Liver (tissue), 9 donors: ENCODE measurements around the gene CDK19. TPM values are rescaled to one million over a fixed set of nuclear protein-coding genes. Genes with fewer than 3 reads are reported as not detected.

Source experiments
- DNase-seq: peaks from one replicate; pipeline ENCODE4 v3.0.0-alpha.2; 2017; ENCODE audit warnings: low spot score
- H3K27ac ChIP-seq, 2 donors: one replicate each; pipeline ENCODE4 v1.7.0; 2013; ENCODE audit warnings: inconsistent platforms in 2 of 2, low read length in 2 of 2, control low read depth in 1 of 2, low read depth in 1 of 2, mild to moderate bottlenecking in 1 of 2
- H3K27me3 ChIP-seq, 4 donors: one replicate each; pipeline versions ENCODE4 v1.6.1 to v1.7.0; 2013; ENCODE audit warnings: low read length in 3 of 4, inconsistent platforms in 1 of 4, mild to moderate bottlenecking in 1 of 4, moderate library complexity in 1 of 4; ENCODE audit not compliant: control insufficient read depth in 4 of 4, insufficient read depth in 4 of 4
- H3K36me3 ChIP-seq, 4 donors: one replicate each; pipeline versions ENCODE4 v1.6.1 to v1.7.0; 2013; ENCODE audit warnings: low read length in 3 of 4, mild to moderate bottlenecking in 3 of 4, low read depth in 1 of 4, moderate library complexity in 1 of 4; ENCODE audit not compliant: control insufficient read depth in 4 of 4, insufficient read depth in 3 of 4
- H3K4me1 ChIP-seq, 4 donors: one replicate each; pipeline versions ENCODE4 v1.6.1 to v1.7.0; 2013; ENCODE audit warnings: low read length in 3 of 4, mild to moderate bottlenecking in 3 of 4, moderate library complexity in 1 of 4; ENCODE audit not compliant: control insufficient read depth in 4 of 4, insufficient read depth in 4 of 4
- H3K4me3 ChIP-seq, 3 donors: one replicate each; pipeline versions ENCODE4 v1.6.1 to v1.7.0; 2013; ENCODE audit warnings: low read length in 3 of 3, control low read depth in 1 of 3, low read depth in 1 of 3, mild to moderate bottlenecking in 1 of 3
- H3K9ac ChIP-seq, 2 donors: one replicate each; pipeline ENCODE4 v1.7.0; 2013; ENCODE audit warnings: low read length in 2 of 2, mild to moderate bottlenecking in 2 of 2, moderate library complexity in 2 of 2, control low read depth in 1 of 2, low read depth in 1 of 2
- H3K9me3 ChIP-seq, 4 donors: one replicate each; pipeline versions ENCODE4 v1.6.1 to v1.7.0; 2013; ENCODE audit warnings: low read length in 3 of 4; ENCODE audit not compliant: control insufficient read depth in 4 of 4
- EGR1 ChIP-seq, 2 donors: IDR thresholded peaks; 2 replicates each; pipeline ENCODE4 v1.6.1; 2016 to 2018; ENCODE audit warnings: antibody characterized with exemption in 2 of 2, low read depth in 2 of 2
- FOXA1 ChIP-seq: IDR thresholded peaks from 2 replicates; pipeline ENCODE4 v1.6.1; 2016; ENCODE audit warnings: antibody characterized with exemption
- FOXA2 ChIP-seq: IDR thresholded peaks from 2 replicates; pipeline ENCODE4 v1.6.1; 2016; ENCODE audit warnings: antibody characterized with exemption
- GABPA ChIP-seq, 2 donors: IDR thresholded peaks in 1 of 2; conservative IDR thresholded peaks in 1 of 2; 2 replicates each; pipeline ENCODE4 v1.6.1; 2016; ENCODE audit warnings: antibody characterized with exemption in 2 of 2, mild to moderate bottlenecking in 1 of 2, moderate library complexity in 1 of 2
- HNF4G ChIP-seq: IDR thresholded peaks from 2 replicates; pipeline ENCODE4 v1.6.1; 2016; ENCODE audit warnings: antibody characterized with exemption
- JUND ChIP-seq, 2 donors: IDR thresholded peaks; 2 replicates each; pipeline ENCODE4 v1.6.1; 2016; ENCODE audit warnings: antibody characterized with exemption in 2 of 2
- NR2F2 ChIP-seq: IDR thresholded peaks from 2 replicates; pipeline ENCODE4 v1.6.1; 2016; ENCODE audit warnings: antibody characterized with exemption
- SP1 ChIP-seq: IDR thresholded peaks from 2 replicates; pipeline ENCODE4 v1.6.1; 2018; ENCODE audit warnings: antibody characterized with exemption, mild to moderate bottlenecking
- TAF1 ChIP-seq: conservative IDR thresholded peaks from 2 replicates; pipeline ENCODE4 v1.6.1; 2016; ENCODE audit warnings: antibody characterized with exemption, mild to moderate bottlenecking
- YY1 ChIP-seq: IDR thresholded peaks from 2 replicates; pipeline ENCODE4 v1.6.1; 2016; ENCODE audit warnings: antibody characterized with exemption, mild to moderate bottlenecking
- WGBS: extraction: QIAGEN DNeasy Blood & Tissue Kit; methylation state at CpG from one replicate; pipeline ENCODE4 v1.1.7; 2013; 5-methylcytosine and 5-hydroxymethylcytosine counted together
- polyA plus RNA-seq, 2 donors: library from polyadenylated mRNA; stranded (reverse) in 1 of 2; unstranded in 1 of 2; fragments of 200-250 nt in 1 of 2; fragments of >200 nt in 1 of 2; fragmentation: Nextera tagmentation in 1 of 2; extraction: Ambion mirVana in 1 of 2; gene quantifications; one replicate each; pipeline versions ENCODE4 v1.2.1 to v1.2.3, GENCODE V29; 2013 to 2015
- total RNA-seq, 2 donors: library from RNA; depleted of rRNA; stranded (reverse); fragments of >200 nt; gene quantifications; one replicate each; pipeline ENCODE4 v1.2.3, GENCODE V29; 2014
- TF ChIP-seq, protein P1 (sequence below): fragments of 150-350 bp; IDR thresholded peaks from 2 replicates; pipeline ENCODE4 v1.5.1; 2017; ENCODE audit warnings: improper control_type of control experiment, low read depth, low read length; ENCODE audit not compliant: missing input control
- TF ChIP-seq, protein P2 (sequence below): IDR thresholded peaks from 2 replicates; pipeline ENCODE4 v1.6.1; 2016; ENCODE audit warnings: antibody characterized with exemption
- TF ChIP-seq, protein P3 (sequence below): IDR thresholded peaks from 2 replicates; pipeline ENCODE4 v1.6.1; 2016; ENCODE audit warnings: antibody characterized with exemption
- TF ChIP-seq, protein P4 (sequence below): IDR thresholded peaks from 2 replicates; pipeline ENCODE4 v1.6.1; 2016; ENCODE audit warnings: antibody characterized with exemption
- TF ChIP-seq, protein P5 (sequence below): IDR thresholded peaks from 2 replicates; pipeline ENCODE4 v1.6.1; 2016; ENCODE audit warnings: antibody characterized with exemption, mild to moderate bottlenecking
- donor health status: healthy.
- donor health status: healthy.
- donor health status: healthy.
- donor health status: healthy.
- donor health status: healthy.

Gene CDK19
- total and polyA plus RNA-seq, 4 donors = 1.8 to 7.6 (median 3.9) TPM

DNA sequence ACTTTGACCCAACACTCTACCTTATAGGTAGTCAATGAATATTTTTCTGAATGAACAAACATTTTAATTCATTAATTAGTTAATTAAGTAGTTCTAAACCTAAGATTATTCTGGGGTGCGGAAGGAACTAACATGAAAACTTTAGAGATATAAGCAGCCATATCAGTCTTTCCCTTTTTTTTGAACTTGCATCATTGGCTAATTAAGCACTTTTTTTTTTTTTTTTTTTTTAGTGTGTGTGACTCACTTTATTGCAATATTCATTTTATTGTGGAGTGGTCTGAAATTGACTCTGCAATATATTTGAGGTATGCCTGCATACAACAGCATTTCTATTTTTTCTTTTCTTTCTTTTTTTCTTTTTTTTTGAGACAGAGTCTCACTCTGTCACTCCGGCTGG lies 37.5 kb upstream of the CDK19 start:
- WGBS = 97% methylated on average over 2 of the region's 2 CpGs

DNA sequence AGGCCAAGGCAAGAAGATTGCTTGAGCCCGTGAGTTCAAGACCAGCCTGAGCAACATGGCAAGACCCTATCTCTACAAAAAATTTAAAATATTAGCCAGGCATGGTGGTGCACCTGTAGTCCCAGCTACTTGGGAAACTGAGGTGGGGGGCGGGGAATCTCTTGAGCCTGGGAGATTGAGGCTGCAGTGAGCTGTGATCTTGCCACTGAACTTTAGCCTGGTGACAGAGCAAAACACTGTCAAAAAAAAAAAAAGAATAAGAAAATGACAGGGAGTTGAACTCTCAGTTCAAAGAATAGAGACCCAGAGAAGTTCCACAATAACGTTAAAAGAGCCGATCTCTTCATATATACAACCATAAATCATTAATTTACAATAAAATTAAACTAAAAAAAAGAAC lies 34.5 kb upstream of the CDK19 start:
- WGBS = 86% methylated on average over 4 of the region's 4 CpGs
- DNase-seq = no peak

More for the DNA sequence above, 37.5 kb upstream of the CDK19 start:
- H3K4me1 ChIP-seq = no peaks in the 10 kb centered on the region
- H3K9ac ChIP-seq = no peak overlapping the region
- no peak overlapping the region for H3K27ac ChIP-seq
- no peak overlapping the region for H3K4me3 ChIP-seq
- TF ChIP-seq EGR1 (IDR thresholded peaks at IDR 0.05; ENCODE audit: low read depth in 2 of 2) (no peak), JUND (IDR thresholded peaks at IDR 0.05) (no peak)
- TF ChIP-seq, protein P1, sequence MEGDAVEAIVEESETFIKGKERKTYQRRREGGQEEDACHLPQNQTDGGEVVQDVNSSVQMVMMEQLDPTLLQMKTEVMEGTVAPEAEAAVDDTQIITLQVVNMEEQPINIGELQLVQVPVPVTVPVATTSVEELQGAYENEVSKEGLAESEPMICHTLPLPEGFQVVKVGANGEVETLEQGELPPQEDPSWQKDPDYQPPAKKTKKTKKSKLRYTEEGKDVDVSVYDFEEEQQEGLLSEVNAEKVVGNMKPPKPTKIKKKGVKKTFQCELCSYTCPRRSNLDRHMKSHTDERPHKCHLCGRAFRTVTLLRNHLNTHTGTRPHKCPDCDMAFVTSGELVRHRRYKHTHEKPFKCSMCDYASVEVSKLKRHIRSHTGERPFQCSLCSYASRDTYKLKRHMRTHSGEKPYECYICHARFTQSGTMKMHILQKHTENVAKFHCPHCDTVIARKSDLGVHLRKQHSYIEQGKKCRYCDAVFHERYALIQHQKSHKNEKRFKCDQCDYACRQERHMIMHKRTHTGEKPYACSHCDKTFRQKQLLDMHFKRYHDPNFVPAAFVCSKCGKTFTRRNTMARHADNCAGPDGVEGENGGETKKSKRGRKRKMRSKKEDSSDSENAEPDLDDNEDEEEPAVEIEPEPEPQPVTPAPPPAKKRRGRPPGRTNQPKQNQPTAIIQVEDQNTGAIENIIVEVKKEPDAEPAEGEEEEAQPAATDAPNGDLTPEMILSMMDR = no peak
- H3K27me3 ChIP-seq = no peaks in the 10 kb centered on the region
- H3K9me3 ChIP-seq = no peaks in the 10 kb centered on the region
- no peak for DNase-seq
- no peaks in the 10 kb centered on the region for H3K36me3 ChIP-seq

More for the DNA sequence above, 34.5 kb upstream of the CDK19 start:
- Histone ChIP-seq H3K27ac (no peak overlapping the region), H3K4me1 (no peaks in the 10 kb centered on the region), H3K9me3 (no peaks in the 10 kb centered on the region), H3K9ac (no peak overlapping the region), H3K36me3 (no peaks in the 10 kb centered on the region), H3K27me3 (no peaks in the 10 kb centered on the region), H3K4me3 (no peak overlapping the region)
- TF ChIP-seq, protein P2, sequence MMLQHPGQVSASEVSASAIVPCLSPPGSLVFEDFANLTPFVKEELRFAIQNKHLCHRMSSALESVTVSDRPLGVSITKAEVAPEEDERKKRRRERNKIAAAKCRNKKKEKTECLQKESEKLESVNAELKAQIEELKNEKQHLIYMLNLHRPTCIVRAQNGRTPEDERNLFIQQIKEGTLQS = no peak
- no peak for TF ChIP-seq SP1
- TF ChIP-seq NR2F2 = no peak
- TF ChIP-seq, protein P3, sequence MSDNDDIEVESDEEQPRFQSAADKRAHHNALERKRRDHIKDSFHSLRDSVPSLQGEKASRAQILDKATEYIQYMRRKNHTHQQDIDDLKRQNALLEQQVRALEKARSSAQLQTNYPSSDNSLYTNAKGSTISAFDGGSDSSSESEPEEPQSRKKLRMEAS = no peak
- no peak for TF ChIP-seq TAF1
- no peak for TF ChIP-seq FOXA1
- TF ChIP-seq, protein P1 = no peak
- TF ChIP-seq GABPA (IDR thresholded peaks at IDR 0.05 in 1 of 2, conservative IDR thresholded peaks at IDR 0.05 in 1 of 2) = no peak
- no peak for TF ChIP-seq HNF4G
- TF ChIP-seq, protein P4, sequence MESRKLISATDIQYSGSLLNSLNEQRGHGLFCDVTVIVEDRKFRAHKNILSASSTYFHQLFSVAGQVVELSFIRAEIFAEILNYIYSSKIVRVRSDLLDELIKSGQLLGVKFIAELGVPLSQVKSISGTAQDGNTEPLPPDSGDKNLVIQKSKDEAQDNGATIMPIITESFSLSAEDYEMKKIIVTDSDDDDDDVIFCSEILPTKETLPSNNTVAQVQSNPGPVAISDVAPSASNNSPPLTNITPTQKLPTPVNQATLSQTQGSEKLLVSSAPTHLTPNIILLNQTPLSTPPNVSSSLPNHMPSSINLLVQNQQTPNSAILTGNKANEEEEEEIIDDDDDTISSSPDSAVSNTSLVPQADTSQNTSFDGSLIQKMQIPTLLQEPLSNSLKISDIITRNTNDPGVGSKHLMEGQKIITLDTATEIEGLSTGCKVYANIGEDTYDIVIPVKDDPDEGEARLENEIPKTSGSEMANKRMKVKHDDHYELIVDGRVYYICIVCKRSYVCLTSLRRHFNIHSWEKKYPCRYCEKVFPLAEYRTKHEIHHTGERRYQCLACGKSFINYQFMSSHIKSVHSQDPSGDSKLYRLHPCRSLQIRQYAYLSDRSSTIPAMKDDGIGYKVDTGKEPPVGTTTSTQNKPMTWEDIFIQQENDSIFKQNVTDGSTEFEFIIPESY = no peak
- TF ChIP-seq, protein P5, sequence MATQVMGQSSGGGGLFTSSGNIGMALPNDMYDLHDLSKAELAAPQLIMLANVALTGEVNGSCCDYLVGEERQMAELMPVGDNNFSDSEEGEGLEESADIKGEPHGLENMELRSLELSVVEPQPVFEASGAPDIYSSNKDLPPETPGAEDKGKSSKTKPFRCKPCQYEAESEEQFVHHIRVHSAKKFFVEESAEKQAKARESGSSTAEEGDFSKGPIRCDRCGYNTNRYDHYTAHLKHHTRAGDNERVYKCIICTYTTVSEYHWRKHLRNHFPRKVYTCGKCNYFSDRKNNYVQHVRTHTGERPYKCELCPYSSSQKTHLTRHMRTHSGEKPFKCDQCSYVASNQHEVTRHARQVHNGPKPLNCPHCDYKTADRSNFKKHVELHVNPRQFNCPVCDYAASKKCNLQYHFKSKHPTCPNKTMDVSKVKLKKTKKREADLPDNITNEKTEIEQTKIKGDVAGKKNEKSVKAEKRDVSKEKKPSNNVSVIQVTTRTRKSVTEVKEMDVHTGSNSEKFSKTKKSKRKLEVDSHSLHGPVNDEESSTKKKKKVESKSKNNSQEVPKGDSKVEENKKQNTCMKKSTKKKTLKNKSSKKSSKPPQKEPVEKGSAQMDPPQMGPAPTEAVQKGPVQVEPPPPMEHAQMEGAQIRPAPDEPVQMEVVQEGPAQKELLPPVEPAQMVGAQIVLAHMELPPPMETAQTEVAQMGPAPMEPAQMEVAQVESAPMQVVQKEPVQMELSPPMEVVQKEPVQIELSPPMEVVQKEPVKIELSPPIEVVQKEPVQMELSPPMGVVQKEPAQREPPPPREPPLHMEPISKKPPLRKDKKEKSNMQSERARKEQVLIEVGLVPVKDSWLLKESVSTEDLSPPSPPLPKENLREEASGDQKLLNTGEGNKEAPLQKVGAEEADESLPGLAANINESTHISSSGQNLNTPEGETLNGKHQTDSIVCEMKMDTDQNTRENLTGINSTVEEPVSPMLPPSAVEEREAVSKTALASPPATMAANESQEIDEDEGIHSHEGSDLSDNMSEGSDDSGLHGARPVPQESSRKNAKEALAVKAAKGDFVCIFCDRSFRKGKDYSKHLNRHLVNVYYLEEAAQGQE = no peak
- TF ChIP-seq YY1 = no peak
- TF ChIP-seq EGR1 (IDR thresholded peaks at IDR 0.05; ENCODE audit: low read depth in 2 of 2) = no peak
- no peak for TF ChIP-seq JUND (IDR thresholded peaks at IDR 0.05)
- no peak for TF ChIP-seq FOXA2
